HepG2 (cell line): ENCODE results near the gene SOBP. TPM values are rescaled to one million over a fixed set of nuclear protein-coding genes. Genes with fewer than 3 reads are reported as not detected.
A peak's percentile ranks its signal among the peaks of the same experiment; 100 is the strongest.

Source experiments
- ATAC-seq: fragments of 200-7000 bp; cut with Tn5 transposase; 3 replicates; pipeline ENCODE4 v1.9.1; 2020; ENCODE audit warnings: mild to moderate bottlenecking, moderate library complexity
- BruUV-seq: library from RNA; stranded (reverse); fragments of 400-500 nt; replicated peaks from 2 replicates; lab custom pipeline; 2021; lab: Mats Ljungman, UMichigan
- CTCF ChIA-PET: fragments of 300-600 bp; formaldehyde crosslinking; extraction: SDS; loops from one replicate; lab custom pipeline; 2021; ENCODE audit warnings: low total read pairs, inconsistent platforms, low intra/inter-chr PET ratio; lab: Yijun Ruan, JAX
- POLR2A ChIA-PET: fragments of 350-600 bp; sonication (Branson Sonifier 250); formaldehyde crosslinking; loops from one replicate; lab custom pipeline; 2020; ENCODE audit warnings: antibody characterized with exemption, inconsistent platforms; lab: Yijun Ruan, JAX
- DNase-seq: peaks from one replicate; pipeline ENCODE4 v3.0.0-alpha.2; 2015; ENCODE audit warnings: low spot score
- FAIRE-seq: peaks from 3 replicates; lab custom pipeline; 2011; peaks lifted over from hg19 to GRCh38; lab: Jason Lieb, UNC
- H2AFZ ChIP-seq: one replicate; pipeline ENCODE4 v1.6.1; 2011; ENCODE audit warnings: low read length, inconsistent platforms
- H3K27ac ChIP-seq: fragments of 300-600 bp; 3 replicates; pipeline ENCODE4 v1.8.0; 2011; ENCODE audit warnings: mixed run types, mild to moderate bottlenecking, mixed read lengths, low read length, inconsistent platforms; ENCODE audit not compliant: insufficient read depth; ENCODE audit errors: extremely low read length
- H3K27me3 ChIP-seq, 2 experiments: fragments of 200-600 bp in 1 of 2; 2 replicates in 1 of 2; 3 replicates in 1 of 2; pipeline versions ENCODE4 v1.6.0 to v1.8.0; 2011; ENCODE audit warnings: low read length in 2 of 2, mild to moderate bottlenecking in 2 of 2, moderate library complexity in 2 of 2, inconsistent platforms in 1 of 2; ENCODE audit not compliant: insufficient read depth in 2 of 2, control insufficient read depth in 1 of 2
- H3K36me3 ChIP-seq, 2 experiments: fragments of 200-600 bp in 1 of 2; replicated peaks in 1 of 2; 2 replicates in 1 of 2; 3 replicates in 1 of 2; pipeline versions ENCODE4 v1.5.1 to v1.8.0; 2011; ENCODE audit warnings: low read length in 2 of 2, inconsistent platforms in 1 of 2; ENCODE audit not compliant: insufficient read depth in 2 of 2, control insufficient read depth in 1 of 2
- H3K4me1 ChIP-seq: 2 replicates; pipeline ENCODE4 v1.5.1; 2012; ENCODE audit warnings: low read length, inconsistent platforms; ENCODE audit not compliant: insufficient read depth
- H3K4me2 ChIP-seq: 2 replicates; pipeline ENCODE4 v1.6.0; 2011; ENCODE audit warnings: low read depth, low read length, inconsistent platforms
- H3K4me3 ChIP-seq, 3 experiments: fragments of 200-600 bp in 1 of 3; sonication (generic), shearing (Covaris generic) in 1 of 3; replicated peaks in 1 of 3; 2 replicates each; pipeline ENCODE4 v1.5.1; 2011 to 2016; ENCODE audit warnings: low read length in 3 of 3, inconsistent platforms in 2 of 3, low read depth in 2 of 3, mild to moderate bottlenecking in 2 of 3, control low read depth in 1 of 3, mixed read lengths in 1 of 3; ENCODE audit not compliant: insufficient read depth in 1 of 3
- H3K79me2 ChIP-seq: one replicate; pipeline ENCODE4 v1.6.1; 2011; ENCODE audit warnings: low read length, inconsistent platforms; ENCODE audit not compliant: insufficient read depth
- H3K9ac ChIP-seq: 2 replicates; pipeline ENCODE4 v1.6.0; 2011; ENCODE audit warnings: mild to moderate bottlenecking, low read depth, low read length, inconsistent platforms; ENCODE audit not compliant: insufficient read depth
- H3K9me3 ChIP-seq: 2 replicates; pipeline ENCODE4 v1.5.1; 2012; ENCODE audit warnings: mild to moderate bottlenecking, low read length
- H4K20me1 ChIP-seq: 2 replicates; pipeline ENCODE4 v1.6.0; 2011; ENCODE audit warnings: inconsistent platforms, mild to moderate bottlenecking, low read length, moderate library complexity; ENCODE audit not compliant: insufficient read depth
- FOXK2 ChIP-seq: fragments of 450-650 bp; IDR thresholded peaks from 2 replicates; pipeline ENCODE4 v1.6.1; 2016
- GFI1 ChIP-seq: sonication (generic); formaldehyde crosslinking; IDR thresholded peaks from 2 replicates; pipeline ENCODE4 v1.5.0; 2020; ENCODE audit warnings: missing genetic modification reagents, mild to moderate bottlenecking, borderline replicate concordance
- GZF1 ChIP-seq: sonication (generic); formaldehyde crosslinking; IDR thresholded peaks from 2 replicates; pipeline ENCODE4 v1.5.1; 2020; ENCODE audit warnings: mild to moderate bottlenecking, missing genetic modification reagents
- MED13 ChIP-seq: sonication (generic); formaldehyde crosslinking; IDR thresholded peaks from 2 replicates; pipeline ENCODE4 v1.5.0; 2020; ENCODE audit warnings: missing genetic modification reagents
- MED8 ChIP-seq: sonication (generic); formaldehyde crosslinking; IDR thresholded peaks from 2 replicates; pipeline ENCODE4 v1.8.1; 2023; ENCODE audit warnings: mild to moderate bottlenecking, missing genetic modification reagents; ENCODE audit not compliant: insufficient replicate concordance
- MEIS1 ChIP-seq: sonication (generic); formaldehyde crosslinking; IDR thresholded peaks from 2 replicates; pipeline ENCODE4 v1.9.0; 2021; ENCODE audit warnings: mild to moderate bottlenecking, missing genetic modification reagents, moderate library complexity, borderline replicate concordance
- PITX1 ChIP-seq: sonication (generic); formaldehyde crosslinking; IDR thresholded peaks from 2 replicates; pipeline ENCODE4 v1.5.1; 2020; ENCODE audit warnings: mild to moderate bottlenecking, missing genetic modification reagents
- SNAI1 ChIP-seq: sonication (generic); formaldehyde crosslinking; IDR thresholded peaks from 2 replicates; pipeline ENCODE4 v1.5.0; 2020; ENCODE audit warnings: mild to moderate bottlenecking, missing genetic modification reagents, borderline replicate concordance
- SOX6 ChIP-seq, 2 experiments: fragments of 450-650 bp in 1 of 2; sonication (generic) in 1 of 2; formaldehyde crosslinking in 1 of 2; IDR thresholded peaks; 2 replicates each; pipeline versions ENCODE4 v1.4.0 to v1.6.1; 2017 to 2020; ENCODE audit warnings: antibody characterized with exemption in 1 of 2, mild to moderate bottlenecking in 1 of 2, missing genetic modification reagents in 1 of 2
- STAG1 ChIP-seq: sonication (generic); formaldehyde crosslinking; IDR thresholded peaks from 2 replicates; pipeline ENCODE4 v1.4.0; 2020; ENCODE audit warnings: missing genetic modification reagents
- THYN1 ChIP-seq: sonication (generic); formaldehyde crosslinking; IDR thresholded peaks from 2 replicates; pipeline ENCODE4 v1.8.1; 2023; ENCODE audit warnings: low read depth, mild to moderate bottlenecking, moderate library complexity, missing genetic modification reagents, borderline replicate concordance
- ZBTB38 ChIP-seq: sonication (generic); formaldehyde crosslinking; IDR thresholded peaks from 2 replicates; pipeline ENCODE4 v1.5.1; 2020; ENCODE audit warnings: mild to moderate bottlenecking, missing genetic modification reagents
- ZC3H13 ChIP-seq: sonication (generic); formaldehyde crosslinking; IDR thresholded peaks from 2 replicates; pipeline ENCODE4 v1.8.1; 2023; ENCODE audit warnings: mild to moderate bottlenecking, missing genetic modification reagents, moderate library complexity
- ZFP36L1 ChIP-seq: sonication (generic); formaldehyde crosslinking; IDR thresholded peaks from 2 replicates; pipeline ENCODE4 v1.8.0; 2022; ENCODE audit warnings: mild to moderate bottlenecking, missing genetic modification reagents, moderate library complexity
- ZNF20 ChIP-seq: sonication (generic); formaldehyde crosslinking; IDR thresholded peaks from 2 replicates; pipeline ENCODE4 v1.4.0; 2020; ENCODE audit warnings: mild to moderate bottlenecking, moderate library complexity, missing genetic modification reagents
- ZNF282 ChIP-seq: fragments of 450-650 bp; IDR thresholded peaks from 2 replicates; pipeline ENCODE4 v1.6.1; 2018; ENCODE audit not compliant: partially characterized antibody
- ZNF501 ChIP-seq: sonication (generic); formaldehyde crosslinking; IDR thresholded peaks from 2 replicates; pipeline ENCODE4 v1.5.1; 2020; ENCODE audit warnings: mild to moderate bottlenecking, moderate library complexity, missing genetic modification reagents
- ZNF589 ChIP-seq: sonication (generic); formaldehyde crosslinking; conservative IDR thresholded peaks from 2 replicates; pipeline ENCODE4 v1.8.0; 2022; ENCODE audit warnings: mild to moderate bottlenecking, moderate library complexity, missing genetic modification reagents
- ZNF761 ChIP-seq: sonication (generic); formaldehyde crosslinking; conservative IDR thresholded peaks from 2 replicates; pipeline ENCODE4 v1.4.0; 2020; ENCODE audit warnings: mild to moderate bottlenecking, missing genetic modification reagents
- ZNF790 ChIP-seq: sonication (generic); formaldehyde crosslinking; IDR thresholded peaks from 2 replicates; pipeline ENCODE4 v1.8.0; 2022; ENCODE audit warnings: missing genetic modification reagents, mild to moderate bottlenecking, borderline replicate concordance
- WGBS: methylation state at CpG from one replicate; pipeline ENCODE4 v1.1.6; 2017; ENCODE audit warnings: low lambda C conversion rate; 5-methylcytosine and 5-hydroxymethylcytosine counted together
- in situ Hi-C: cut with HindIII; loops from 2 replicates; pipeline ENCODE4 v1.10.0; 2017; ENCODE audit warnings: low pct_unique_long_range_greater_than_20kb; ENCODE audit not compliant: extremely low pct_ligation_motif_present
- intact Hi-C: fragments of 100-400 bp; cut with micrococcal nuclease; formaldehyde crosslinking; loops from one replicate; pipeline ENCODE4 v1.10.0; 2022; ENCODE audit not compliant: unreplicated experiment
- polyA plus RNA-seq, 8 experiments: library from polyadenylated mRNA; depleted of rRNA in 3 of 8; stranded (reverse) in 7 of 8; unstranded in 1 of 8; fragments of >200 nt; fragmentation: Illumina TruSeq in 4 of 8; extraction: Trizol in 4 of 8; gene quantifications; 2 replicates each; pipeline versions ENCODE4 v1.2.1 to v1.2.3, GENCODE V29; 2011 to 2016; ENCODE audit warnings: low read depth in 4 of 8, missing spikeins in 1 of 8, mixed read lengths in 1 of 8; ENCODE audit not compliant: insufficient read depth in 1 of 8
- total RNA-seq, 5 experiments: library from RNA; depleted of rRNA; stranded (reverse); fragments of >200 nt; fragmentation: Illumina TruSeq; extraction: Trizol; gene quantifications; 2 replicates each; pipeline ENCODE4 v1.2.3, GENCODE V29; 2016; ENCODE audit warnings: low read depth in 1 of 5
- TF ChIP-seq, protein P1 (sequence below): sonication (generic); formaldehyde crosslinking; IDR thresholded peaks from 2 replicates; pipeline ENCODE4 v1.4.0; 2020; ENCODE audit warnings: mild to moderate bottlenecking, missing genetic modification reagents
- TF ChIP-seq, protein P2 (sequence below), 2 experiments: fragments of 450-650 bp in 1 of 2; sonication (generic) in 1 of 2; formaldehyde crosslinking; IDR thresholded peaks; 2 replicates each; pipeline versions ENCODE4 v1.5.0 to v1.8.0; 2020 to 2022; ENCODE audit warnings: mild to moderate bottlenecking in 1 of 2, missing genetic modification reagents in 1 of 2

SOBP gene
- total and polyA plus RNA-seq, 2 of the 13 experiments (the other 11 are each of a cell fraction or from before 2014, with no cell fraction given) = 1.5 to 6.9 TPM

DNA sequence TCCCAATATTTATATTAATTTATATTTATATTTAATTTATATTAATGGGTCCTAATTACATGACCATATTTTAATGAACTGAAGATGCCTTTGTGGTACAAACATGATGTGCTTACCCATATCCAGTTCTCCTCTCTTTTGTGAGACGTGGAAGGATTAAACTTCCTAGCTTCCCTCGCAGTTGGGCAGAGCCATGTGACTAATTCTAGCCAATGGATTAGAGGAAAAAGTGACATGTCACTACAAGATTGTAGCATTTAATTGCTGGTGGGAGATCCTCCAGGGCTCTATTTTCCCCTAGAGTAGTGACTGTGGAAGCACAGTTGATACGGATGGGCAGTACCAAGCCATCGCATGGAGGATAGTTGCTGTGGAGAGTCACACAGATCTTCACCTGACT is 4.8 kb upstream of the SOBP start (continued):
- no peak for TF ChIP-seq ZNF790 (CRISPR knock-in tag)
- TF ChIP-seq FOXK2 = no peak

DNA sequence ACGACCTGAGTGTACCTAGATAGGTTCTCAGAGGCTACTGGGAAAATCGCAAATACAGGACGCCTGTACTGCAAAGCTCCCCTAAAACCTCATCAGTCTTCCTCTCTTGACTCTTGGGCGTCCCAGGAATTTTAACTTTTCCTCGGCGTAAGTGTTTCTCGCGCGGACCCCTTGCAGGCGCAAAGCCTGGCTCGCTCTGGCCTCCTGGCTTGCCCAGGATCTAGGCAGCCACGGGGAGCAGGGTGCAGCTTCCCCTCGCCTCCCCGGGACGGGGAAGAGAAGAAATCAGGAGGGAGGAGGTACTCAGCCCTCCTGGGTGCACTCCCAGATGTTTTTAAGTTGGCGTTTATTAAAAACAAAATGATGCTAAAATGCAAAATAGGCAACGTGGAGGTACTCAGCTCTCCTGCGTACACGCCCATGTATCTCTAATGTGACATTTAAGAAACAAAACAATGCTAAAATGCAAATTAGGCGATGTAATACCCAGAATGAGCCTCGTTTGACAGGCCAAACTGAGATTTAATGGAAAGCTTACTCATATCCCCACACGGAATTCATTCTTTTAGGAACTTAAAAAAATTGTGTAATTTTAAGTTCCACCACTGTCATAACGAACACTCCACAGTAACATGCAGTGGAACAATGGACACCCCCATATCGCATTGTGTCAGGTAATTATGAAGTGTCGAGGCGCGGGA is 1.6 kb upstream of the SOBP start:
- in situ Hi-C loops (no loop called here), intact Hi-C loops (no loop called here)
- Histone ChIP-seq H3K4me3 (peak overlapping the region; percentile 94 to 98 (median 96)), H3K4me2 (peak overlapping the region; percentile 97), H2AFZ (no peak overlapping the region), H3K27me3 (no peaks in the 10 kb centered on the region; a peak in 2 of 5 replicates), H4K20me1 (no peaks in the 10 kb centered on the region), H3K27ac (peak overlapping the region; percentile 73), H3K79me2 (peaks cover 25% of the 10 kb centered on the region), H3K4me1 (peaks cover 19% of the 10 kb centered on the region), H3K9me3 (no peaks in the 10 kb centered on the region), H3K9ac (peak overlapping the region; percentile 80), H3K36me3 (no peaks in the 10 kb centered on the region)
- ATAC-seq = no peak
- 5% methylated on average over 26 of the region's 27 CpGs for WGBS
- ChIA-PET CTCF (no interaction called here), POLR2A (interaction anchor here (1.0 to 4.0 kb wide), 4 partner anchors 29 to 373 kb away, joined by 4 to 24 read pairs (median 8); partner anchors contain the start of genes BEND3 and PDSS2)
- no peak for FAIRE-seq
- TF ChIP-seq ZNF761 (CRISPR knock-in tag) (no peak), ZBTB38 (CRISPR knock-in tag) (0 out of 2 replicates have a peak, but pooled peaks have one; percentile 3), ZNF282 (no peak), MEIS1 (CRISPR knock-in tag) (0 out of 2 replicates have a peak, but pooled peaks have one; percentile 20), ZC3H13 (peak; percentile 52; the same call in 1 of the 2 replicates), PITX1 (CRISPR knock-in tag) (no peak), MED8 (CRISPR knock-in tag) (peak; percentile 46), ZFP36L1 (CRISPR knock-in tag) (no peak), SNAI1 (CRISPR knock-in tag) (0 out of 2 replicates have a peak, but pooled peaks have one; percentile 57), GZF1 (CRISPR knock-in tag) (0 out of 2 replicates have a peak, but pooled peaks have one; percentile 7), SOX6 (IDR thresholded peaks at IDR 0.05) (no peak), SOX6 (CRISPR knock-in tag; IDR thresholded peaks at IDR 0.05) (no peak), ZNF501 (CRISPR knock-in tag) (0 out of 2 replicates have a peak, but pooled peaks have one; percentile 8), STAG1 (CRISPR knock-in tag) (no peak), ZNF20 (CRISPR knock-in tag) (0 out of 2 replicates have a peak, but pooled peaks have one; percentile 34), MED13 (CRISPR knock-in tag) (no peak), THYN1 (no peak), ZNF589 (0 out of 2 replicates have a peak, but pooled peaks have one; percentile 32), GFI1 (0 out of 2 replicates have a peak, but pooled peaks have one; percentile 23)
- TF ChIP-seq, protein P1, sequence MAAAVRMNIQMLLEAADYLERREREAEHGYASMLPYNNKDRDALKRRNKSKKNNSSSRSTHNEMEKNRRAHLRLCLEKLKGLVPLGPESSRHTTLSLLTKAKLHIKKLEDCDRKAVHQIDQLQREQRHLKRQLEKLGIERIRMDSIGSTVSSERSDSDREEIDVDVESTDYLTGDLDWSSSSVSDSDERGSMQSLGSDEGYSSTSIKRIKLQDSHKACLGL (CRISPR knock-in tag) = peak; percentile 36; the same call in 1 of the 2 replicates
- TF ChIP-seq, protein P2, sequence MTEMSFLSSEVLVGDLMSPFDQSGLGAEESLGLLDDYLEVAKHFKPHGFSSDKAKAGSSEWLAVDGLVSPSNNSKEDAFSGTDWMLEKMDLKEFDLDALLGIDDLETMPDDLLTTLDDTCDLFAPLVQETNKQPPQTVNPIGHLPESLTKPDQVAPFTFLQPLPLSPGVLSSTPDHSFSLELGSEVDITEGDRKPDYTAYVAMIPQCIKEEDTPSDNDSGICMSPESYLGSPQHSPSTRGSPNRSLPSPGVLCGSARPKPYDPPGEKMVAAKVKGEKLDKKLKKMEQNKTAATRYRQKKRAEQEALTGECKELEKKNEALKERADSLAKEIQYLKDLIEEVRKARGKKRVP (CRISPR knock-in tag; IDR thresholded peaks at IDR 0.05) = peak in 1 of 2 experiments; percentile 56; a peak in 1 of 4 replicates
- DNase-seq = no peak
- TSS peak; percentile 54 for BruUV-seq
